ENCODE results near the gene POLK.
"Not testable (repeated sequence)": the region's sequence is repeated elsewhere in the genome, so short reads cannot be mapped to it uniquely, and the experiment has no call there.

Gene POLK

GRCh38 chr5:75551471-75551870, 39.8 kb downstream of the POLK start:
- no peak for DNase-seq

DNA sequence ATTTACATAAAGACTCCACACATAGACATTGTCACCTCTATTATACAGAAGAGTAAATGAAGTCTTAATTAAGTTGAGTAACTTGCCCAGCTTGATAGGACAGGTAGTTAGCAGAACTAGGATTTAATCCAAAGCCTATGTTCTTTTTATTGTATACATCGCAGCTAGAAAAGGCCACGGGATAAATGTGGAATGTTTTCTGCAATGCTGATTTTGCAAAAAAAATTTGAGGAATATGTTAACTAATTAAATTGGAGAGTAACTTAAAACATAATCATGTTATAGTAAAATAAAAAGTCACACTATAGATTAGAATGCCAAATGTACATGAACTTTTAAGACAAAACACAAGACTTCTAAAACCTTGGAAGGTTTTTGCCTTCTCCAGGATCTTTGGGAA, 41.1 kb downstream of the POLK start:
- DNase-seq, result no peak

- DNase-seq, result no peak
Observed at GRCh38 chr5:75553358-75553757, 41.7 kb downstream of the POLK start.

GRCh38 chr5:75558221-75558620, 46.5 kb downstream of the POLK start:
- DNase-seq, result no peak

DNA sequence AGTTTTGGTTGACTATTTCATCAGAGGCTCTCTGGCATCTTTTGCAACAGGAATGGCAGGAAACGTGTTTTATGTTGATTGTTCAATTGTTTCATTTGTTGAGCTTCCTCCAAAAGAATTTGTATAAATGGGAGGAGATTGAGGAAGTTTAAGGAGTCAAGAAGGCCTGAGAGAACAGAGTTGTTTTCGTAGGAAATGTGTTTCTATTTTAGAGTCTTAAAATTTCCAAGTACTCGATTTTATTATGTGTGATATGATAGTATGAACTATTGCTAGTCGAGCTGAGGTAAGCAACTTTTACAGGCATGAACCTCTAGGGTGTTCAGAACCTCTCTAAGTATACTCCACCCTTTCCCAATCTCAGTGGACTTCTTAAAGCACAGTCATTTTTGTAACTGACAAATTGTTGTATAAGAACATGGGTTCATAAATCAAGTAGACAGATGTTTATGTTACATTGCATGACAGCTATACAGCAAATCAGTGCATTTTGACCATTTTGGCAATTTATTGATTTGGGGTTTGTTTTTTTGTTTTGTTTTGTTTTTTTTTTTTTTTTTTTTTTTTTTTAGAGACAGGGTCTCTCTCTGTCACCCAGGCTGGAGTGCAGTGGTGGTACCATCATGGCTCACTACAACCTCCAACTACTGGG, 47.4 kb downstream of the POLK start:
- no peak for DNase-seq

- not testable (repeated sequence) for DNase-seq
Observed at GRCh38 chr5:75560655-75561054, 49.0 kb downstream of the POLK start.

DNA sequence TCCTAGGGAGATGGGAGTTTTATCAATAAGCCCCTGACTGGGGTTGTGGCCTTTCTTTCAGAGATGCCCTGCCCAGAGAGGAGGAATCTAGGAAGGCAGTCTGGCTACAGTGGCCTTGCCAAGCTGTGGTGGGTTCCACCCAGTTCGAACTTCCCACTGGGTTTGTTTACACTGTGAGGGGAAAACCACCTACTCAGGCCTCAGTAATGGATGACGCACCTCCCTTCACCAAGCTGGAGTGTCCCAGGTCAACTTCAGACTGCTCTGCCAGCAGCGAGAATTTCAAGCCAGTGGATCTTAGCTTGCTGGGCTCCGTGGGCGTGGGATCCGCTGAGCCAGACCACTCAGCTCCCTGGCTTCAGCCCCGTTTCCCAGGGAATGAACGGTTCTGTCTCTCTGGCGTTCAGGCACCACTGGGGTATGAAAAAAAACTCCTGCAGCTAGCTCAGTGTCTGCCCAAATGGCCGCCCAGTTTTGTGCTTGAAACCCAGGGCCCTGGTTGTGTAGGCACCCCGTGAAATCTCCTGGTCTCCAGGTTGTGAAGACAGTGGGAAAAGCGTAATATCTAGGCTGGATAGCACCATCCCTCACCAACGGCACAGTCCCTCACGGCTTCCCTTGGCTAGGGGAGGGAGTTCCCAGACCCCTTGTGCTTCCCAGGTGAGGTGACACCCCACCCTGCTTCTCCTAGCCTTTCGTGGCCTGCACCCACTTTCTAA, 54.5 kb downstream of the POLK start:
- DNase-seq, result not testable (repeated sequence)

- no peak for DNase-seq
Observed at GRCh38 chr5:75566710-75567309, 55.1 kb downstream of the POLK start.

GRCh38 chr5:75567710-75568109, 56.0 kb downstream of the POLK start:
- no peak for DNase-seq

DNA sequence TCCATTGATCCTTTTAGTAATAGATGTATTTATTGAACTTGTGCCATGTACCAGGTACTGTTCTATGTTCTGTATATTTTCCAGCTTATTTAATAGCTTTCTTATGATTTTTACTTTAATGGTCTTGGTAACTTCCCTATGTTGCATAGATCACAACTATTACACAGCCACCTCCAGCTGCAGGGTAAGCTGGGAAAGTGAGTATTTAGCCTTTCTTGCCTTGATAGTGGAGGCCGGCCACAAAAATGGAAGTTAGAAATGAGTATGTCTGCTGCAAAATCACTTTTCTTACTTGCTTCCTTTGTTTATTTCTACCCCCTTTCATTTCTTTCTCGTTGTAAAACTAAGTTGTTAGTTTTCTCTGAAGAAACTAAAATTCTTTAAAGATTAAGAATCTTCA, 56.5 kb downstream of the POLK start:
- DNase-seq, result no peak

DNA sequence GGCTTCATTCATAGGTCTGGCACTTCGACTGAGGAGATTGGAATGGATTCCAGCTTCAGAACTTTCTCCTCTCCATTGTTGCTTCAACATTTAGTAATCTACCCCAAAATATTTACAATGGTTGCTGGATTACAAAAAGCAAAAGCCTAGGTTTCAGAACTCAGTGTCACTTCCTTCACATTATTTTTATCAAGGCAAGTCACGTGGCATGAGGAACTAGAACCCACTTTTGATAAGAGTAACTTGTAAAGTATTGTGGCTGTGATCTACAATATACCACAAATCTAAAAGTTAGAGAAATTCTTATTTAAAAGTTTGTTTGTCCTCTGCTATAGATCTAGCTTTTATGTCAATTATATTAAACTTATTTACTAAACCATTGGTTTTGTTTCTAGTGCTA, 59.9 kb downstream of the POLK start:
- DNase-seq, result no peak

- no peak for DNase-seq
Observed at GRCh38 chr5:75574791-75575190, 63.1 kb downstream of the POLK start.

- not testable (repeated sequence) for DNase-seq
Observed at GRCh38 chr5:75578280-75578679, 66.6 kb downstream of the POLK start.

- DNase-seq, result no peak
Observed at GRCh38 chr5:75584641-75585040, 73.0 kb downstream of the POLK start.

GRCh38 chr5:75588666-75589065, 77.0 kb downstream of the POLK start:
- no peak for DNase-seq

GRCh38 chr5:75600535-75600934, 88.8 kb downstream of the POLK start:
- no peak for DNase-seq

DNA sequence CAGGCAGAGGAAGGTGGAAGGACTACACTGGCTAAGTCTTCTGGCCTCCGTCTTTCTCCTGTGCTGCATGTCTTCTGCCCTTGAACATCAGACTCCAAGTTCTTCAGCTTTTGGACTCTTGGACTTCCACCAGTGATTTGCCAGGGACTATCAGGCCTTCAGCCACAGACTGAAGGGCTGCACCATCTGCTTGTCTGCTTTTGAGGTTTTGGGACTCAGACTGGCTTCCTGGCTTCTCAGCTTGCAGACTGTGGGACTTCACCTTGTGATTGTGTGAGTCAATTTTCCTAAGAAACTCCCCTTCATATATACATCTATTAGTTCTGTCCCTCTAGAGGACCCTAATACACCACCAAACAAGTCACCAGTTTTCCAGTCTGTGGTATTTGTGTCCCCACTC, 89.9 kb downstream of the POLK start:
- no peak for DNase-seq

DNA sequence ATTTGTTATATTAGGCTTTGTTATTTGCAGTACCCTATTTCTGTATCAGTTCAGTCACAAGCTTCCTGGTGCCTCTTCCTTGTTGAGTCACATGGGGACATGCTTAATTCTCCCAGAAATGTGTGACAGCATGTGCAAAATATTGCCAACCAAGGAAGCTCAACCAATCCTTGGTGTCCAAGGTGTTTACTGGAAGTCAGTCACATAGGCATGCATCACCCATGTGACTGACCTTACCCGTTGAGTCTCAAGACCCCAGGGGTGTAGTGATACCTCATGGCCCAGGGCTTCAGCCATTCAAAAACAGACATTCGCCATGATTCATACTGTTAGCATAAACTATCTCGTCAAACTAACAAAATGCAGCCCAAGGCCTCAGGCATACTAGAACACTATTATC, 90.3 kb downstream of the POLK start:
- DNase-seq, result no peak

DNA sequence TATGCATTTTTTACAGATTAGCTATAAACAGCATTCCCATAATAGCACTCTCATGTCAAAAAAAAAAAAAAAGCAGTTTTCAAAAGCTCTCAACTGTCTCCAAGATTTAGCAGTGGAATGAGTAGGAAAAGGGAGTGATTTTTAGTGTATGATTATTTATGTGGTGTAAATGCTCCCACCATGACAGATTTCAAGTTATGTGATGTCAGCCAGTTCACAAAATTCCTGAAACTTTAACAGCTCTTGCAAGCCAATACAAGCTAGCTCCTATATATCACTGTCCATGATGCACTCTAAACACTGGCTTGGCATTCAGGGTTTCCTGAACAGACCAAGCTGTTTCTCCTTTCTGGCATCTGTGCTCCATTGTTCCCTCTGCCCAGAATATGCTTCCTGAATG, 91.7 kb downstream of the POLK start:
- no peak for DNase-seq

DNA sequence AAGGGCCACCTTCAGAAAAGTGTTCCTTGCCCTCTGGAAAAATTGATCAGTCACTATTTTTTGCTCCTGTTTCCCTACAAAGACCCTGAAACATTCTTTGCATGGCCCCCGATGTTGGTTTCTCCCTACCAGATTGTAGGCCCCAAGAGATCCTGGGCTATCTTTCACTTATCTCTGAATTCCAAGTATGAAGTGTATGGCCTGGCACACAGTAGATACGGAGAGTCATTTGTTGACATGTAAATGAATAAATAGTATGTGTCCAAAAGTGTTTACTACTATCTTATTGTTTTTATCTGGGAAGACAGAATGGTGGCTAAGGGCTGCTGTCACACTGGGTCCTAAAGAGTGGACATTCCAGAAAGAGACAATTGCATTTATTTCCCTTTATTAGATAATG, 92.1 kb downstream of the POLK start:
- DNase-seq, result no peak

DNA sequence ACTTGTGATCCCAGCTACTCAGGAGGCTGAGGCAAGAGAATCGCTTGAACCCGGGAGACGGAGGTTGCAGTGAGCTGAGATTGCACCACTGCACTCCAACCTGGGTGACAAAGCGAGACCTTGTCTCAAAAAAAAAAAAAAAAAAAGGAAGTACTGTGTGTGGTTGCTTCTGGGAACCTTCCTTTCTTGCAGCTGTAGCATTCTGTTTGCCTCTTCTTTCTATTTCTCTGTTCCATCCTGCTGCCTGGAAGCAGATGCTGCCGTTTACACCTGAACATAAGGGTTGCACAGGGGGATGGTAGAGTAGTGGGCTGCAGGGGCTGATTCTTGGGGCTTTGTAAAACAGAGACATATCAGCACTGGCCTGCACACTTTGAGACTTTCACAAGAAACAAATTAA, 95.7 kb downstream of the POLK start:
- DNase-seq, result not testable (repeated sequence)

DNA sequence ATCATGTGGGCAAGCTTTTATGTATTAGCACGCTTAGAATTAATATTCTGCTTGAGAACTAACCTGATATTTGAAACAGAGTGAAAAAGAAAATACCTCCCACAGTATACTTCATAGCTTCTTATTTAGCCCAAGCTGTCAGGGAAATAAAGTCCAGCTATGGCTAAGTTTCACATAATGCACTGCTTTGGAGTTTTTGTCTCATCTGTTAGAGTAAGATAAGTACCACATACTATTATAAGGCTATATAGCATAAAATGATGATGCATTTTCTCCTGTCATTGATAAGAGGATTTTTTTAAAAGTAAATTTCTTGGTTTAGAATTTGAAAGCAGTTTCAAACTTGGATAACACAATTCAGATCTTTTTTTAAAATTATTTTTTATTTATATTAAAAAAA, 97.2 kb downstream of the POLK start:
- DNase-seq, result no peak

- no peak for DNase-seq
Observed at GRCh38 chr5:75610201-75610600, 98.5 kb downstream of the POLK start.

- peak in 1 of 2 experiments; percentile 46 for DNase-seq
Observed at GRCh38 chr5:75610859-75611310, 99.2 kb downstream of the POLK start.
